HG02884 (cell line): ENCODE measurements around the gene CAP2.
"Not testable (repeated sequence)": the region's sequence is repeated elsewhere in the genome, so short reads cannot be mapped to it uniquely, and the experiment has no call there.

ENCODE experiments used
- ATAC-seq: cut with Tn5 transposase; IDR thresholded peaks from one replicate; pipeline ENCODE4 v1.9.1; 2021; ENCODE audit warnings: mild to moderate bottlenecking, moderate library complexity; ENCODE audit not compliant: unreplicated experiment

CAP2 gene

GRCh38 chr6:17431581-17431980, 38.2 kb downstream of the CAP2 start:
- ATAC-seq, result no peak

- no peak for ATAC-seq
Measured at GRCh38 chr6:17432356-17432755, 39.0 kb downstream of the CAP2 start.

GRCh38 chr6:17439243-17439993, 46.0 kb downstream of the CAP2 start:
- no peak for ATAC-seq

- not testable (repeated sequence) for ATAC-seq
Measured at GRCh38 chr6:17440811-17441210, 47.4 kb downstream of the CAP2 start.

GRCh38 chr6:17442196-17442595, 48.8 kb downstream of the CAP2 start:
- no peak for ATAC-seq

- no peak for ATAC-seq
Measured at GRCh38 chr6:17446713-17447112, 53.3 kb downstream of the CAP2 start.

- ATAC-seq, result no peak
Measured at GRCh38 chr6:17448165-17448564, 54.8 kb downstream of the CAP2 start.

- no peak for ATAC-seq
Measured at GRCh38 chr6:17450397-17450796, 57.0 kb downstream of the CAP2 start.

GRCh38 chr6:17450832-17451231, 57.4 kb downstream of the CAP2 start:
- no peak for ATAC-seq

GRCh38 chr6:17452096-17452495, 58.7 kb downstream of the CAP2 start:
- no peak for ATAC-seq

- ATAC-seq, result no peak
Measured at GRCh38 chr6:17454316-17455005, 61.1 kb downstream of the CAP2 start.

- ATAC-seq, result no peak
Measured at GRCh38 chr6:17455919-17456318, 62.5 kb downstream of the CAP2 start.

GRCh38 chr6:17456711-17457110, 63.3 kb downstream of the CAP2 start:
- ATAC-seq, result no peak

GRCh38 chr6:17457405-17457804, 64.0 kb downstream of the CAP2 start:
- ATAC-seq, result no peak

GRCh38 chr6:17457956-17458355, 64.6 kb downstream of the CAP2 start:
- ATAC-seq, result no peak

- ATAC-seq, result no peak
Measured at GRCh38 chr6:17458966-17459365, 65.6 kb downstream of the CAP2 start.

GRCh38 chr6:17460862-17461261, 67.5 kb downstream of the CAP2 start:
- ATAC-seq, result no peak

- no peak for ATAC-seq
Measured at GRCh38 chr6:17466147-17466546, 72.8 kb downstream of the CAP2 start.

GRCh38 chr6:17466707-17467106, 73.3 kb downstream of the CAP2 start:
- ATAC-seq, result no peak

- ATAC-seq, result no peak
Measured at GRCh38 chr6:17469006-17469832, 75.8 kb downstream of the CAP2 start.

- no peak for ATAC-seq
Measured at GRCh38 chr6:17470202-17470937, 77.0 kb downstream of the CAP2 start.
